Heart left ventricle (tissue), 13 donors: ENCODE data around the gene CRIP1.

Experiments
- CTCF ChIP-seq, 12 donors: fragments of 200-600 bp; sonication (generic) in 4 of 12; IDR thresholded peaks; one replicate each; pipeline versions ENCODE4 v1.5.0 to v1.8.0; 2018 to 2022; ENCODE audit warnings: antibody characterized with exemption in 12 of 12, mild to moderate bottlenecking in 5 of 12
- POLR2A ChIP-seq, 2 donors: fragments of 450-650 bp; IDR thresholded peaks; one replicate each; pipeline ENCODE4 v1.6.1; 2017; ENCODE audit warnings: antibody characterized with exemption in 2 of 2, mild to moderate bottlenecking in 2 of 2, moderate library complexity in 2 of 2
- donor health status: ischemic (EF 13 %, LVEDD 7.1; RV severe dilation, severe dysfunction).
- donor health status: DM: no; HTN: yes; CAD: no.
- donor health status: DM: no; HTN: no; CAD: no.
- donor health status: ischemic (EF 25% LVEDD 6.9; RV normal size, moderate dysfunction).
- donor health status: ischemic (EF 25% LVEDD 5.7; RV mildly dilated, moderate dysfunction).
- donor health status: ischemic (EF 35%, LVEDD 5.7; RV mildly dilated, moderate dysfunction).
- donor health status: nonischemic (EF 11% LVEDD 7.7; RV severe dilation, severe dysfunction).
- donor health status: DM: yes; HTN: yes; CAD: no.
- donor health status: PGD.
- donor health status: ischemic (EF 29% LVEDD 5.4; RV normal size, mild dysfunction).
- donor health status: nonischemic (EF 23%, LVEDD 6.1; RV moderate dilation, normal function).

- no peak for TF ChIP-seq CTCF (IDR thresholded peaks at IDR 0.05)
- no peak for TF ChIP-seq POLR2A (IDR thresholded peaks at IDR 0.05)
These were observed 38.7 kb upstream of the CRIP1 start for GRCh38 chr14:105447651-105448640.
